ENCODE measurements around the gene SLC66A3. TPM values are rescaled to one million over a fixed set of nuclear protein-coding genes. Genes with fewer than 3 reads are reported as not detected.

Gene SLC66A3
- polyA plus RNA-seq, 1 donor (not counting 4 experiments of a cell fraction or from before 2014, with no cell fraction given): 31.1 TPM

- Histone ChIP-seq H3K4me2 (ENCODE audit: control insufficient read depth, extremely low read depth, insufficient read depth, low read depth, low read length) (no peak overlapping the region), H3K27me3 (ENCODE audit: control insufficient read depth, extremely low read depth, insufficient read depth, low read length) (no peaks in the 10 kb centered on the region), H3K36me3 (ENCODE audit: control insufficient read depth in 2 of 2, extremely low read depth in 1 of 2, insufficient read depth in 2 of 2, low read length in 2 of 2) (peaks cover 3 to 6% of the 10 kb centered on the region in 2 experiments), H3K9me3 (ENCODE audit: control insufficient read depth, low read depth, low read length) (no peaks in the 10 kb centered on the region), H3K79me2 (ENCODE audit: control insufficient read depth, insufficient read depth, low read length) (no peaks in the 10 kb centered on the region), H3K4me1 (ENCODE audit: control insufficient read depth, extremely low read depth, insufficient read depth, low read length) (no peaks in the 10 kb centered on the region), H2AFZ (ENCODE audit: control insufficient read depth, low read length) (no peak overlapping the region), H3K4me3 (ENCODE audit: control insufficient read depth in 2 of 3, extremely low read depth in 1 of 3, insufficient read depth in 2 of 3, low read depth in 1 of 3, low read length in 3 of 3) (no peak overlapping the region), H4K20me1 (ENCODE audit: control insufficient read depth, extremely low read depth, insufficient read depth, low read length) (no peaks in the 10 kb centered on the region), H3K27ac (ENCODE audit: control insufficient read depth, insufficient read depth, low read length) (no peak overlapping the region), H3K9ac (ENCODE audit: control insufficient read depth, extremely low read depth, insufficient read depth, low read length) (no peak overlapping the region), H3K9me1 (ENCODE audit: control insufficient read depth, extremely low read depth, insufficient read depth, low read length) (no peaks in the 10 kb centered on the region)
- TF ChIP-seq EZH2 (IDR thresholded peaks at IDR 0.05; ENCODE audit: low read length): no peak
- no peak for TF ChIP-seq CTCF (optimal IDR thresholded peaks at IDR 0.05 in 1 of 3, IDR thresholded peaks at IDR 0.05 in 1 of 3, conservative IDR thresholded peaks at IDR 0.05 in 1 of 3; ENCODE audit: extremely low read depth in 1 of 3, insufficient read depth in 2 of 3, low read length in 3 of 3)
- dilution Hi-C loops (cut with MboI; ENCODE audit: extremely low pct_ligation_motif_present, low sequenced_read_pairs): no loop called here
- DNase-seq (ENCODE audit: low read depth, low spot score): no peak
- no peak for FAIRE-seq
Measured at GRCh38 chr2:11186145-11186544, 30.9 kb downstream of the SLC66A3 start.

- Histone ChIP-seq H3K4me1 (ENCODE audit: control insufficient read depth, extremely low read depth, insufficient read depth, low read length) (no peaks in the 10 kb centered on the region), H3K27ac (ENCODE audit: control insufficient read depth, insufficient read depth, low read length) (no peak overlapping the region), H3K4me2 (ENCODE audit: control insufficient read depth, extremely low read depth, insufficient read depth, low read depth, low read length) (no peak overlapping the region), H3K9me1 (ENCODE audit: control insufficient read depth, extremely low read depth, insufficient read depth, low read length) (no peaks in the 10 kb centered on the region), H2AFZ (ENCODE audit: control insufficient read depth, low read length) (no peak overlapping the region), H4K20me1 (ENCODE audit: control insufficient read depth, extremely low read depth, insufficient read depth, low read length) (no peaks in the 10 kb centered on the region), H3K4me3 (ENCODE audit: control insufficient read depth in 2 of 3, extremely low read depth in 1 of 3, insufficient read depth in 2 of 3, low read depth in 1 of 3, low read length in 3 of 3) (no peak overlapping the region), H3K79me2 (ENCODE audit: control insufficient read depth, insufficient read depth, low read length) (no peaks in the 10 kb centered on the region), H3K36me3 (ENCODE audit: control insufficient read depth in 2 of 2, extremely low read depth in 1 of 2, insufficient read depth in 2 of 2, low read length in 2 of 2) (peaks cover 4 to 6% of the 10 kb centered on the region in 2 experiments), H3K27me3 (ENCODE audit: control insufficient read depth, extremely low read depth, insufficient read depth, low read length) (no peaks in the 10 kb centered on the region), H3K9ac (ENCODE audit: control insufficient read depth, extremely low read depth, insufficient read depth, low read length) (no peak overlapping the region), H3K9me3 (ENCODE audit: control insufficient read depth, low read depth, low read length) (no peaks in the 10 kb centered on the region)
- no peak for TF ChIP-seq CTCF (optimal IDR thresholded peaks at IDR 0.05 in 1 of 3, IDR thresholded peaks at IDR 0.05 in 1 of 3, conservative IDR thresholded peaks at IDR 0.05 in 1 of 3; ENCODE audit: extremely low read depth in 1 of 3, insufficient read depth in 2 of 3, low read length in 3 of 3)
- TF ChIP-seq EZH2 (IDR thresholded peaks at IDR 0.05; ENCODE audit: low read length): no peak
- DNase-seq (ENCODE audit: low read depth, low spot score) (no peak), FAIRE-seq (no peak)
- dilution Hi-C loops (cut with MboI; ENCODE audit: extremely low pct_ligation_motif_present, low sequenced_read_pairs): no loop called here
Measured at GRCh38 chr2:11187083-11187619, 31.9 kb downstream of the SLC66A3 start.
